Heart left ventricle (tissue), 16 donors: ENCODE data around the gene TMEM123. TPM values are rescaled to one million over a fixed set of nuclear protein-coding genes. Genes with fewer than 3 reads are reported as not detected.

Experiments used
- ATAC-seq, 4 donors: fragments of 200-7000 bp; cut with Tn5 transposase; one replicate each; pipeline ENCODE4 v1.9.1; 2020 to 2022; ENCODE audit warnings: moderate library complexity in 4 of 4, mild to moderate bottlenecking in 3 of 4, moderate number of reproducible peaks in 1 of 4
- DNase-seq, 5 donors: peaks; one replicate each; pipeline ENCODE4 v3.0.0-alpha.2; 2020
- H3K27ac ChIP-seq, 12 donors: fragments of 200-600 bp; sonication (generic) in 4 of 12; one replicate each; pipeline versions ENCODE4 v1.5.0 to v1.8.0; 2016 to 2022; ENCODE audit warnings: mild to moderate bottlenecking in 2 of 12
- H3K27me3 ChIP-seq, 9 donors: fragments of 200-600 bp; sonication (generic) in 2 of 9; one replicate each; pipeline versions ENCODE4 v1.5.1 to v1.8.0; 2016 to 2022; ENCODE audit warnings: mild to moderate bottlenecking in 3 of 9
- H3K36me3 ChIP-seq, 9 donors: fragments of 200-600 bp; sonication (generic) in 2 of 9; one replicate each; pipeline versions ENCODE4 v1.5.0 to v1.8.0; 2018 to 2022; ENCODE audit warnings: mild to moderate bottlenecking in 2 of 9
- H3K4me1 ChIP-seq, 12 donors: fragments of 200-600 bp; sonication (generic) in 4 of 12; one replicate each; pipeline versions ENCODE4 v1.5.0 to v1.8.0; 2016 to 2022; ENCODE audit warnings: mild to moderate bottlenecking in 3 of 12
- H3K4me3 ChIP-seq, 12 donors: fragments of 200-600 bp; sonication (generic) in 4 of 12; one replicate each; pipeline versions ENCODE4 v1.5.0 to v1.8.0; 2017 to 2022; ENCODE audit warnings: mild to moderate bottlenecking in 9 of 12, moderate library complexity in 4 of 12
- H3K9me3 ChIP-seq, 12 donors: fragments of 200-600 bp; sonication (generic) in 4 of 12; one replicate each; pipeline versions ENCODE4 v1.5.0 to v1.8.0; 2016 to 2022; ENCODE audit warnings: mild to moderate bottlenecking in 1 of 12
- POLR2A ChIP-seq, 2 donors: fragments of 450-650 bp; IDR thresholded peaks; one replicate each; pipeline ENCODE4 v1.6.1; 2017; ENCODE audit warnings: antibody characterized with exemption in 2 of 2, mild to moderate bottlenecking in 2 of 2, moderate library complexity in 2 of 2
- WGBS, 4 donors: extraction: QIAGEN DNeasy Blood & Tissue Kit in 2 of 4; methylation state at CpG; one replicate each; pipeline versions ENCODE4 v1.1.5 to v1.1.7; 2013 to 2018; 5-methylcytosine and 5-hydroxymethylcytosine counted together
- intact Hi-C, 10 donors: fragments of 100-400 bp; cut with DNase I; formaldehyde crosslinking; loops; one replicate each; pipeline versions ENCODE4 v1.11.1 to v1.14.2; 2022
- polyA plus RNA-seq, 2 donors: library from polyadenylated mRNA; stranded (reverse); fragments of 200-250 nt; gene quantifications; one replicate each; pipeline ENCODE4 v1.2.3, GENCODE V29; 2013
- total RNA-seq, 9 donors: library from RNA; depleted of rRNA in 2 of 9; stranded (reverse); fragments of >200 nt in 2 of 9; fragmentation: NEBNext Ultra II Directional in 3 of 9; extraction: Animal tissue kit (Norgen Biotek cat#: 25700) in 3 of 9; gene quantifications; one replicate each; pipeline versions ENCODE4 v1.1.0 to v1.2.4, GENCODE V29; 2016 to 2023
- TF ChIP-seq, protein P1 (sequence below), 12 donors: fragments of 200-600 bp; sonication (generic) in 4 of 12; IDR thresholded peaks; one replicate each; pipeline versions ENCODE4 v1.5.0 to v1.8.0; 2018 to 2022; ENCODE audit warnings: antibody characterized with exemption in 12 of 12, mild to moderate bottlenecking in 5 of 12
- donor health status: ischemic (EF 13 %, LVEDD 7.1; RV severe dilation, severe dysfunction).
- donor health status: healthy with polysubstance abuse.
- donor health status: DM: no; HTN: yes; CAD: no.
- donor health status: DM: no; HTN: no; CAD: no.
- donor health status: ischemic (EF 25% LVEDD 6.9; RV normal size, moderate dysfunction).
- donor health status: ischemic (EF 25% LVEDD 5.7; RV mildly dilated, moderate dysfunction).
- donor health status: healthy.
- donor health status: DM: yes; HTN: yes; CAD: no.
- donor health status: ischemic (EF 35%, LVEDD 5.7; RV mildly dilated, moderate dysfunction).
- donor health status: nonischemic (EF 11% LVEDD 7.7; RV severe dilation, severe dysfunction).
- donor health status: DM: yes; HTN: yes; CAD: no.
- donor health status: PGD.
- donor health status: ischemic (EF 29% LVEDD 5.4; RV normal size, mild dysfunction).
- donor health status: nonischemic (EF 23%, LVEDD 6.1; RV moderate dilation, normal function).

Gene TMEM123
- total and polyA plus RNA-seq, 11 donors, result 25.0 to 116 (median 75.6) TPM

DNA sequence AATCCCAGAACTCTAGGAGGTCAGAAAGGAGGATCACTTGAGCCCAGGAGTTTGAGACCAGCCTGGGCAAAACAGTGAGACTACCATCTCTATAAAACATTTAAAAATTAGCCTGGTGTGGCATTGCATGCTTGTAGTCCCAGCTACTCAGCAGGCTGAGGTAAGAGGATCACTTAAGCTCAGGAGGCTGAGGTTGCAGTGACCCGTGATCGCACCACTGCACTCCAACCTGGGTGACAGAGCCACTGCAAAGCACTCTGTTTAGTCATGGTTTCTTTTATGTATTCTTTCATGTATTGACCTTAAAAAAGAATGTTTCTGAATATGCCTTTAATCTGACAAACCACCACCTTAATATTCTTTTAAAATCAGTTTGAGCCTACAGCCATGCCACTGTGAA is 53.4 kb downstream of the TMEM123 start:
- intact Hi-C loops, result loop anchor here in 1 of 10 donors (10.0 kb wide), 1 partner anchor 96 kb away; no protein-coding TSS in a partner anchor
- H3K36me3 ChIP-seq, result peaks cover 0 to 97% (median 76%) of the 10 kb centered on the region in 9 donors
- no peak for DNase-seq
- no peak overlapping the region for H3K4me3 ChIP-seq
- TF ChIP-seq POLR2A (IDR thresholded peaks at IDR 0.05), result no peak
- TF ChIP-seq, protein P1, sequence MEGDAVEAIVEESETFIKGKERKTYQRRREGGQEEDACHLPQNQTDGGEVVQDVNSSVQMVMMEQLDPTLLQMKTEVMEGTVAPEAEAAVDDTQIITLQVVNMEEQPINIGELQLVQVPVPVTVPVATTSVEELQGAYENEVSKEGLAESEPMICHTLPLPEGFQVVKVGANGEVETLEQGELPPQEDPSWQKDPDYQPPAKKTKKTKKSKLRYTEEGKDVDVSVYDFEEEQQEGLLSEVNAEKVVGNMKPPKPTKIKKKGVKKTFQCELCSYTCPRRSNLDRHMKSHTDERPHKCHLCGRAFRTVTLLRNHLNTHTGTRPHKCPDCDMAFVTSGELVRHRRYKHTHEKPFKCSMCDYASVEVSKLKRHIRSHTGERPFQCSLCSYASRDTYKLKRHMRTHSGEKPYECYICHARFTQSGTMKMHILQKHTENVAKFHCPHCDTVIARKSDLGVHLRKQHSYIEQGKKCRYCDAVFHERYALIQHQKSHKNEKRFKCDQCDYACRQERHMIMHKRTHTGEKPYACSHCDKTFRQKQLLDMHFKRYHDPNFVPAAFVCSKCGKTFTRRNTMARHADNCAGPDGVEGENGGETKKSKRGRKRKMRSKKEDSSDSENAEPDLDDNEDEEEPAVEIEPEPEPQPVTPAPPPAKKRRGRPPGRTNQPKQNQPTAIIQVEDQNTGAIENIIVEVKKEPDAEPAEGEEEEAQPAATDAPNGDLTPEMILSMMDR (IDR thresholded peaks at IDR 0.05), result no peak
- no peak overlapping the region for H3K27ac ChIP-seq
- H3K4me1 ChIP-seq, result peaks cover 0 to 29% (median 1%) of the 10 kb centered on the region in 12 donors
- ATAC-seq, result no peak
- H3K9me3 ChIP-seq, result no peaks in the 10 kb centered on the region
- WGBS, 4 donors, result 97 to 100% (median 98%) methylated on average over 2 of the region's 2 CpGs
- H3K27me3 ChIP-seq, result no peaks in the 10 kb centered on the region

DNA sequence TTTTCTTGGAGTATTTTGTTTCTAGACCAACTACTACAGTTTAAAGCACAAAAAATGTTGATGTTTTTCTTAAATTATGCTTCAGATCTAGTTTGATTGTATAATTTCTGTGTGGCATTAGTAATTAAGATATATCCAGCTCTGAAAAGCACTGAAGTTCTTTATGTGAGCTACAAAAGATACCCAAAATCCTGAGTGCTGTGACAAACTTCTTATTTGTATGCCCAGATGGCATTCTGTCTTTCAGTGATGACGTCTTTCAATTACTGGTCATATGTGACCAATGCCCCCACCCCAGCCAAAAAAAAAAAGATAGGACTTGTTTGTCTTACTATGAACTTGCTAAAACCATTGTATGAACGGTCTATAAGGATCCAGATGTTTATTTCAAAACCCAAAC is 54.3 kb downstream of the TMEM123 start:
- Histone ChIP-seq H3K27ac (no peak overlapping the region), H3K4me1 (peaks cover 0 to 20% (median 1%) of the 10 kb centered on the region in 12 donors), H3K4me3 (no peak overlapping the region), H3K27me3 (no peaks in the 10 kb centered on the region), H3K36me3 (peaks cover 0 to 100% (median 76%) of the 10 kb centered on the region in 9 donors), H3K9me3 (no peaks in the 10 kb centered on the region)
- intact Hi-C loops, result loop anchor here in 1 of 10 donors (10.0 kb wide), 1 partner anchor 97 kb away; no protein-coding TSS in a partner anchor
- TF ChIP-seq, protein P1 (IDR thresholded peaks at IDR 0.05), result no peak
- TF ChIP-seq POLR2A (IDR thresholded peaks at IDR 0.05), result no peak
- WGBS, 4 donors, result 95 to 98% (median 97%) methylated on average over 2 of the region's 2 CpGs
- ATAC-seq, result no peak
- no peak for DNase-seq

DNA sequence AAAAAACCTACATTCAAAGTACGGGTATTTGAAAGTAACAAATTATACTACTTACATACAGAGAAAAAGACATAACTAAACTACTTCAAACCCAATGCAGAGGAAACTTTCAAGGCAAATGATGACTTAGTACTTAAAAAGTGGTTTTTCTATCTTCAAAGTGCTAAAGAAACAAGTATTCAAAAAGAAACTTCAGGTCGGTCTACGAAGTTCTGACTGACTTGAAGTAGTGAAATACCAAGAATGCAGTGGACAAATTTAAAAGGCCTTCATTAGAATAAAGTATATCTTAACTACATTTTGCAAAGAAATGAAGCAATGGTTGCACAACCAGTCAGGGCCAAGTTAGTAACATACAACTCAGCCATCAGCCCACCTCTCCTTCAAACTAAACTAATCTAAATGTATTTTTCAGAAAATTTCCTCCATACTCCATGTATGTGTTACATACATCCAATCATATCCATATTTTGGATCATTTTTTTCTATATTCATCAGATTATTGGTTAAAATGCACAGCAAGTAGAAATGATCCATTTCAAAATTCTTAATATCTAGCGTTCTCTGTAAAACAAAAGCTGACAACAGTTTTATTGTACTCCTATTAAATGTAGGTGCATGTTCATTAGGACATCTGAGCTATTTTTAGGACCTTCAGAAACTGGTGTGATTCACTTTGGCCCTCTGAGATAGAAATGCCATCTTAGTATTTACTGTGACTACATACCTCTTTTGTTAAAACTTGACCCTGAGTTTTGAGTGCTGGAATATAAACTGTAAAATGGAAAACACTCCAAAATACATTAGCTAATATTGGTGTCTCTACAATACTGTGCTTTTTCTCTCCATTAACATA is 55.6 kb downstream of the TMEM123 start:
- H3K4me1 ChIP-seq, result peaks cover 0 to 11% (median 1%) of the 10 kb centered on the region in 12 donors
- no peaks in the 10 kb centered on the region for H3K27me3 ChIP-seq
- intact Hi-C loops, result loop anchor here in 1 of 10 donors (10.0 kb wide), 1 partner anchor 98 kb away; no protein-coding TSS in a partner anchor
- H3K36me3 ChIP-seq, result peaks cover 0 to 99% (median 84%) of the 10 kb centered on the region in 9 donors
- TF ChIP-seq POLR2A (IDR thresholded peaks at IDR 0.05), result no peak
- TF ChIP-seq, protein P1 (IDR thresholded peaks at IDR 0.05), result no peak
- H3K4me3 ChIP-seq, result no peak overlapping the region
- no peak for DNase-seq
- WGBS, 4 donors, result 92 to 93% (median 92%) methylated on average over 4 of the region's 4 CpGs
- no peak for ATAC-seq
- H3K9me3 ChIP-seq, result peaks cover 0 to 5% (median 0%) of the 10 kb centered on the region in 12 donors
- no peak overlapping the region for H3K27ac ChIP-seq

DNA sequence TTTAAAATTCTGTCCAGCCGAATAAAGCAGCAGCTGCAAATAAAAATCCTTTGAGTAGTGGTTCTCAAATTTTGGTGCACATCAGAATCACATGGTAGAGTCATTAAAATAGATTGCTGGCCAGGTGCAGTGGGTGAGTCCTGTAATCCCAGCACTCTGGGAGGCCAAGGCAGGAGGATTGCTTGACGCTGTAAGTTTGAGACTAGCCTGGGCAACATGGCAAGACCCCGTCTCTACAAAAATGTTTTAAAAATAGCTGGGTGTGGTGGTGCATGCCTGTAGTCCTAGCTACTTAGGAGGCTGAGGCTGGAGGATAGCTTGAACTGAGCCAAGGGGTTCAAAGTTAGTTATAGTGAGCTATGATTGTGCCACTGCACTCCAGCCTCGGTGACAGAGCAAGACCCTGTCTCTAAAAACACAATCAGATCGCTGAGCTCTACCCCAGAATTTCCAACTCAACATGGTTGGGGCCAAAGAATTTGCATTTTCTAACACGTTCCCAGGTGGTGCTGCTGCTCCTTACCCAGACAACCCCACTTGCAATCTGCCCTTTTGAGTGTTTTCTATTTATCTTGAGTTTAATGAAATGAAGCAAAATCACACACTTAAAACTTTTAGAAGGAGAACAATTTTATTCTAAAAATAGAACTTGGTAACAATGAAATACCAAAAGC is 56.7 kb downstream of the TMEM123 start:
- TF ChIP-seq, protein P1 (IDR thresholded peaks at IDR 0.05), result no peak
- no peak for TF ChIP-seq POLR2A (IDR thresholded peaks at IDR 0.05)
- peaks cover 0 to 5% (median 0%) of the 10 kb centered on the region in 12 donors for H3K9me3 ChIP-seq
- DNase-seq, result no peak
- 87 to 92% (median 89%) methylated on average over 6 of the region's 6 CpGs for WGBS, 4 donors
- intact Hi-C loops, result loop anchor here in 1 of 10 donors (10.0 kb wide), 1 partner anchor 99 kb away; no protein-coding TSS in a partner anchor
- ATAC-seq, result no peak
- H3K4me1 ChIP-seq, result peaks cover 0 to 11% (median 1%) of the 10 kb centered on the region in 12 donors
- no peak overlapping the region for H3K4me3 ChIP-seq
- no peak overlapping the region for H3K27ac ChIP-seq
- H3K36me3 ChIP-seq, result peaks cover 0 to 98% (median 84%) of the 10 kb centered on the region in 9 donors
- no peaks in the 10 kb centered on the region for H3K27me3 ChIP-seq
